ENCODE data around the gene FGF6.
"Not testable (repeated sequence)": the region's sequence is repeated elsewhere in the genome, so short reads cannot be mapped to it uniquely, and the experiment has no call there.

FGF6 gene, protein sequence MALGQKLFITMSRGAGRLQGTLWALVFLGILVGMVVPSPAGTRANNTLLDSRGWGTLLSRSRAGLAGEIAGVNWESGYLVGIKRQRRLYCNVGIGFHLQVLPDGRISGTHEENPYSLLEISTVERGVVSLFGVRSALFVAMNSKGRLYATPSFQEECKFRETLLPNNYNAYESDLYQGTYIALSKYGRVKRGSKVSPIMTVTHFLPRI

GRCh38 chr12:4445156-4446101 lies at the start of gene FGF6:
FGF6 (minus strand) TSS chr12:4445815; CDS start chr12:4445570, 245 bp downstream.
- DNase-seq, result no peak

DNA sequence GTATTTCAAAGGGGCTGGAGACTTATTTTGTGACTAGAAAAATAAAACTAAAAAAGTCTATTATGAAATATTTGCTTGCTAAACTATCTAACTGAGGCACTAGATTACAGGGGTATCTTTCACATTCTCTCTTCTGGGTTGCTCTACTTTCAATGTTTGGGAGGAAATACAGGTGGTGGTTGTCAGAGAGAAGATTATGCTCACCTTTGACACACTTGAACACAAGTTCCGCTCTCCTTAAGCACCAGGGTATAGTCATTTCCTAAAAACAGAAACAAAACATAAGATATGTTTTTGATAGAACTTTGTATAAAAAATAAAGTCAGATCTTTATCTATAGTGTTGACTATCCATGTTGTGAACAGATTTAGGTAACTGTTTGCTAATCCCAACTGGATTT lies 45.4 kb upstream of the FGF6 start:
- no peak for DNase-seq

DNA sequence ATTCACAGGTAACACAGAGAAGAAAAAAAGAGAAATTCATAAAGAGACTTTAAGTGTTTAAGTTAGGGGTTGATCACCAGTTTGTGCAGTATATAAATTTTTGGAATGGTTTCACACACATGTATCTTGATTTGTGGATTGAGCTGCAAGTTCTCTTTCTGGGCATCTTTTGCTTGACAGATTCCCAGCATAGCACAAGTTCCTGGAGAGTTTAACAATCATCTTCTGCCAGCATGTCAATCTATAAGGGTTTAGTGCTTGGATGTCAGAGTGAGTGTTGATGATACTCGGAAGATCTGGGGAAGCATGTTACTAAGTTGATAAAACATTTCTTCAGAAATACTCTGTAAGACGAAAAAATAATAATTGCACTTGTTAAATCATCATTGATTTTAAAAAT lies 43.9 kb upstream of the FGF6 start:
- DNase-seq, result no peak

GRCh38 chr12:4486980-4487379 lies 41.4 kb upstream of the FGF6 start:
- no peak for DNase-seq

DNA sequence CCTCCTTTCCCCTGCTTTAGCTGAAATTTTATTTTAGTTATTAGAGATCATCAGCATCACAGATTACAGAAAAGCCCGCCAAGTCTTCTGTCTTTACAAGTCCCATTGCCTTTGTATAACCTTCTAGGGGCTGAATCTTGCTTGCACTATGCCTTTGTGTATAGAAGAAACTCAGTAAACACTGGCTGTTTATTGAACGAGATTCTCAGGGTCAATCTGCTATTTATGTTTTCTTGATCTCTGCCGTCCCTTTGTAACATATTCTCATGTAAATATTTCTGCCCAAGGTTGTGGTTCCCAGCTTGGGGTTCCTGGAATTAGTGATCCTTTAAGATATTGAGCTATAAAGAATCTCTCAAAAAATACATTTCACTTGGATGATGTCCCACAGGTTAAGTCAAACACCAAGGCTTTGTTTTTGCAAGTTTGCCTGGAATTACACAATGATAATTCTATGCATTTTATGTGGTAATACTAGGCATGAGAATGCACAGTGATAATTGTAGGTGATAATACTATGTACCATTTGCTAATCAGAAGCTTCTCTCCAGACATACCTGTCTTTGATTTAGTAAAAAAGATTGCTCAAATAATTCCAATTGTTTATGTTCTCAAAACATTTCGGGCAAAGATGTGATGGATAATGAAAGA lies 40.6 kb upstream of the FGF6 start:
- DNase-seq, result no peak

- DNase-seq, result no peak
These were observed 38.5 kb upstream of the FGF6 start for GRCh38 chr12:4483885-4484823.

DNA sequence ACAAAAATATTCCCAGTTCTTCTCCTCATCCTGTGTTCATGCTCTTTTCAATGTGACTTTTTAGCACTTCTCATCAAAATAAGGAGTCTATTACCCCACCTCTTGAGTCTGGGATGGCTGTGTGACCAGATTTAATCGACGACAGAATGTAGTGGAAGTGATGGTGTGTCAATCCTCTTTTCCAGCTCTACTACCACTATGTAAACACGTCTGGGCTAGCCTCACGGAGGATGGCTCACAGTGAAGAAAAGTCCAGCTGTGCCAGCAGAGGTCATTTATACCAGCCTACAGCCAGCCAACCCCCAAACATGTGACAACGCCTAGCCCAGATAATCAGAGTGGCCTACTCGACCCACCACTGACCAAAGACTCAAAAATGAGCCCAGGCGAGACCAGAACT lies 37.3 kb upstream of the FGF6 start:
- no peak for DNase-seq

DNA sequence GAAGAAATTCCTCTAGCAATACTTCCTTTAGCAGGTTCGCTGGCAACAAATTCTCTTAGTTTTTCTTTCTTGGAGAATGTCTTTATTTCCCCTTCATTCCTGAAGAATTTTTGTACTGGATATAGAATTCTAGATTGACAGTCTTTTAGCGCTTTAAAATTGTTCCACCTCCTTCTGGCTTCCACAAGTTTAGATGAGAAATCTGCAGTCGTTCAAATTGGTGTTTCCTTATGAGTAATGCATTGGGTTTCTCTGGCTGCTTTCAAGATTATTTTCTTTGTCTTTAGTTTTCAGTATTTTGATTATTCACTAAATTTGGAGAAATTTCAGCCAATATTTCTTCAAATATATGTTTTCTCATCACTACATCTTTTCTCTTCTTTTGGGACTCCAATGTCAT lies 33.3 kb upstream of the FGF6 start:
- DNase-seq, result no peak

DNA sequence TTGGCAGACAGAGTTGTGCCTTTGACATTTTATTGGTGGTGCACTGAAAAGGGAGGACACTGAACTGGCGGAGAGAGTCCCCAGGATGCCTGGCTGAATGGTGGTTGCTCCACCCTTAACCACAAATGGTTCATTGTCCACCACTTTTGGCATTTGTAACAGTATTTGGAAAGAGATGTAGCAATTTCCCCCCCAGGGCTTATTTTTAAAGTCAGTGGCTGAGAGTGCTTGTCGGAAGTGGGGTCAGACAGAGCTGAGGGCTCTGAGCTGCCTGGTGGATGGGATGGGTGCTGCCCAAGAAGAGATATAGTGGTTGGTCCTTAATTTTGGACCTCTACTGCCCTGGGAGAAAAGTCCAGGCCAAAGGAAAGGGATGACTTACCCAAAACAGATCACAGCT lies 31.5 kb upstream of the FGF6 start:
- DNase-seq, result no peak

GRCh38 chr12:4472046-4472445 lies 26.4 kb upstream of the FGF6 start:
- no peak for DNase-seq

- no peak for DNase-seq
These were observed 25.6 kb upstream of the FGF6 start for GRCh38 chr12:4471256-4471655.

- DNase-seq, result no peak
These were observed 23.4 kb upstream of the FGF6 start for GRCh38 chr12:4468994-4469393.

GRCh38 chr12:4460761-4461160 lies 15.1 kb upstream of the FGF6 start:
- no peak for DNase-seq

DNA sequence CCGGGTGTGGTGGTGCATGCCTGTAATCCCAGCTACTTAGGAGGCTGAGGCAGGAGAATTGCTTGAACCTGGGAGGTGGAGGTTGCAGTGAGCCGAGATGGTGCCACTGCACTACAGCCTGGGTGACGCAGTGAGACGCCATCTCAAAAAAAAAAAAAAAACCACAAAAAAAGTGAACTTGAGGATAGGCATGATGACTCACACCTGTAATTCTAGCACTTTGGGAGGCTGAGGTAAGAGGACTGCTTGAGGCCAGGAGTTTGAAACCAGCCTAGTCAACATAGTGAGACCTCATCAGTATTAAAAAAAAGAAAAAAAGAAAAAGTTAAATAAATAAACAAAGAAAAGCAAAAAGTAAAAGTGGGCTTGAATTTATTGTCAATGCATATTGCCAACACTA lies 10.2 kb upstream of the FGF6 start:
- not testable (repeated sequence) for DNase-seq

DNA sequence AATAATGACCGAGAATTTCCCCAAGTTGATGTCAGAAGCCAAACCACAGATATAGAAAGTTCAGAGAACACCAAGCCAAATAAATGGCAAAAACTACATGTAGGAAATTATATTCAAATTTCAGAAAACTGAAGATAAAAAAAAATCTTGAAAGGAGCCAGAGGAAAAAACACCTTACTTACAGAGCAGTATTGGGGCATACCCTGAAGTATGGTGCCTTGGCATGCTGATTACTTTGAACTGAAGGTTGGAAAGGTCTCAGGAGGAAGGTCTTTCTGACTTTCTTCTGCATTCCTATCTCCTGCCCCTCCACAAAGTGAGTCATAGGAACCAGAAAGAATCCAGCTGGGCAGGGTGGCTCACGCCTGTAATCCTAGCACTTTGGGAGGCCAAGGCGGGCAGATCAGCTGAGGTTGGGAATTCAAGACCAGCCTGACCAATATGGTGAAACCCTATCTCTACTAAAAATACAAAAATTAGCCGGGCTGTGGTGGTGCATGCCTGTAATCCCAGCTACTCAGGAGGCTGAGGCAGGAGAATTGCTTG lies 8.8 kb upstream of the FGF6 start:
- no peak for DNase-seq

DNA sequence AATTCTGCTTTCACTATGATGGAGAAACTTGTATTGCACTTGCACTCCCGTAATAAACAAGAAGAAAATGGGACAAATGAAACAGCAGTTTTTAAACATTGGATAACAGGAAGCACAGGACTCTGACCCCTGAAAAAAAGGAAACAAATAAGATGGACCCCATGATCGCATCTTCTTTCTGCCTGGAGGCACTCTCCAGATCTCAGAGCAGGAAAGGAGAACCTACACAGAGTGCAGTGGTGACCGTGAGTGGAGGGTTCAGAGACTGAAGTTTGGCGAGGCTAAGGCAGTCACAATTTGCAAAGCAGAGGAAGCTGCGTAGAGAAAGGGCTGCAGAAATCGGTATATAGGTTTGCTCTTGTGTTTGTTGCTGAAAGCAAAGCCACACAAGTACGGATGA lies 6.1 kb upstream of the FGF6 start:
- DNase-seq, result no peak

GRCh38 chr12:4450551-4451112 lies 5.0 kb upstream of the FGF6 start:
- DNase-seq, result no peak

DNA sequence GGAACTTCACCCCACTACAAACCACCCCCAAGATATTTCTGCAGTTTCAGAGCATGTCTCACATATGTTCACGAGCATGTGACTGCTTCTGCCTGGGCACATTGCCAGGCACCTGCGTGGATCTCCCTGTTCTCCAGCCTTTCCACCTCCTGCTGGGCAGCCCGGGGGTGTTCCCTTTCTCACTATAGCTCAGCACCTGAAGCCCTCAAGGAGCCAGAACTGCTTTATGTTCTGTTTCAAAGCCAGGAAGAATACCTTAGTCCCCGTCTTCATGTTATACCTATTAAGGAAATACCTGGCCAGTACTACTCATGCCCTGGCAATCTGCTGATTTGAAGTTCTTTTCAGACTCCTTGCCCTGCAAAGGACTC lies 4.2 kb upstream of the FGF6 start:
- no peak for DNase-seq

GRCh38 chr12:4448943-4449850 lies 3.6 kb upstream of the FGF6 start:
- no peak for DNase-seq

- no peak for DNase-seq
These were observed 2.8 kb upstream of the FGF6 start for GRCh38 chr12:4448371-4448940.

DNA sequence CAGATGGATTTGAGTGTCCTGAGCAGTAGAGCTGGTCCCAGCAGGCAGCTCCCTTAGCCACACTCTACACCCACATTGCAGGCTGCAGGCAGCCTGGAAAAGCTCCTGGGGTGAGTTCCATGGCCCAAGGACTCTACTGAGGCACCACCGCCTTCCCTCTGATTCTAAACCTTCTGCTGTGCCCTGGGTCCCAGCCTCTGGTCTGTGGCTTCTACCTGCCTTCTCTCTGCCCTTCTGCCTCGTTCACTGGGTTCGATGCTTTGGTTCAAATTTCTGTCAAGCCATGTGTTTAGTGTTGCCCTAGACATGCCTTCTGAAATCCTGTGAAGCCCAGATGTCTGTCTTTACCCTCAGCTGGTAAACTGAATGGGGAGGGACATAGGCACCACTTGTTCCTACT lies 1.5 kb upstream of the FGF6 start:
- no peak for DNase-seq

Measured in activated effector memory CD4-positive, alpha-beta T cell treated with Interleukin-2 at 50 U/mL for 16 hours (primary cell).